ENCODE results near the gene RNF130.

The RNF130 gene

DNA sequence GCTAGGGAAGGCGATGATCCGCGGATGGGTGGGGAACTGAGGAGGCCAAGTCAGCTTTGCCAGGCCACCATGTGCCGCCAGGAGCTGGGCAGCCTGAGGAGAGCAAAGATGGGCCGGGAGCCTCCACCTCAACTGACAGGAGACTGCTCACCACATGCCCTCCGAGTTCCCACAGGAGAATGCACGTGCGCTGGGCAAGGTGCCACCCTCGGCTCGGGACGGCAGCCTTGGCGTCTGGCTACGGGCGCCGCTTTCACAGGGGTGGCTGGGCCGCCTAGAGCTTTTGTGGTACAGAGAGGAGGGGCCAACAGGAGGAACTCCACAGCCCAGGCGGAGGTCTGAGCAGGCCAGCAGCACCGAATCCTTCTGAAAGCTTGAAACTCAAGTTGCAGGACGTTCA is 158.6 kb downstream of the RNF130 start:
- no peak for DNase-seq

- DNase-seq: no peak
These were observed 159.2 kb downstream of the RNF130 start for GRCh38 chr5:179912386-179912785.

DNA sequence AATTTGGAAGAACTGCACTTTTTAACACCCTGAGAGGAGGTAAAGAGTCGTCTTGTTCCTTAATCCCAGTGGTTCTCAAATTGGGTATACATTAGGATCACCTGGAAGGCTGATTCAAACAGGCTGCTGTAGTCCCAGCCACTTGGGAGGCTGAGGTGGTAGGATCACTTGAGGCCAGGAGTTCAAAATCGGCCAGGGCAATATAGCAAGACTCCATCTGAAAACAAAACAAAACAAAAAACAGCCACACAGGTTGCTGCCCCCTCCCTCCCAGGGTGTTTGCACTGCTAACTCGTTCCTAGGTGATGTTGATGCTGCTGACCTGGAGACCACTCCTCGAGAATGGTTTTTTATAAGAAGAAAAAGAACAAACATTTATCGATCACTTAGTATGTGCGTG is 162.3 kb downstream of the RNF130 start:
- no peak for DNase-seq

- DNase-seq: no peak
These were observed 163.0 kb downstream of the RNF130 start for GRCh38 chr5:179908528-179908927.

DNA sequence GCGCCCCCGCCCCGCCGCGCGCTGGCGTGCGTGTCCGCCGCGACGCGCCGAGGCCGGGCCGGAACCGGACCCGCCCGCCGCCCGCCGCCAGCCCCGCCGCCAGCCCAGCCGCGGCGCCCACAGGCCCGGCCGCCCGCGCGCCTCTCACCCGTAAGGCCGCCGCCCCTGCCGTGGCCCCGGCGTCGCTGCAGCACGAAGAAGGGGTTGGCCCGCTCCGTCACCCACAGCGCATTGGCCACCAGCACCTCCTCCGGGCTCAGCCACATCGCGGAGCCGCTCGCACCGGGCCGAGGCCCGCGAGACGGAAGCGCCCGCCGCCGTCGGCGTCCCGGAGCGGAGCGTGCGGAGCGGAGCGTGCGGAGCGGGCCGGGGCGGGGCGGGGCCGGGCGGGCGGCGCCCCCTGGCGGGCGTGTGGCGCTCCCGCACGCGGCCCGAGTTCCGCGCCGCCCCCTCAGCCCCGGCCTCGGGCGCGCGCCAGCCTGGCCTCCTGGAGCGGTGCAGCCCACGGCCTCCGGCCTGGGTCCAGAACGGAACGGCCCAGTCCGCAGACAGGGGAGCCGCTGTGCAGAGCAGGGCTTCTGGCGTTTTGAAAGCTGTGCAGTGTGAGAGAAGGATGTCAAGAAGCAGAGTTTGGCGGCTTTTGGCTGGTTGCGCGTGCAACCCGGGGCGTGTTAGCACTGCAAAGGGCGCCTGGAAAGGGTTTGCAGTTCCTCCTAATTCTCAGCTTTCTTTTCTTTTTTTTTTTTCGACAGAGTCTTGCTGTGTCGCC is 163.8 kb downstream of the RNF130 start, which contains the start of gene TBC1D9B:
Gene TBC1D9B (minus strand): TSS at position 342 of the 769 bp plus-strand sequence. CDS start 76 bp downstream, at position 266.
- peak; percentile 8 for DNase-seq

- no peak for DNase-seq
These were observed 164.6 kb downstream of the RNF130 start for GRCh38 chr5:179906795-179907555.

GRCh38 chr5:179906294-179906794 is 165.2 kb downstream of the RNF130 start:
- DNase-seq: no peak

GRCh38 chr5:179905161-179905560 is 166.4 kb downstream of the RNF130 start:
- no peak for DNase-seq
